Hepatocyte (in vitro differentiated cells): Measurements from ENCODE around the gene ZFYVE28. TPM values are rescaled to one million over a fixed set of nuclear protein-coding genes. Genes with fewer than 3 reads are reported as not detected.

Experiments
- DNase-seq: peaks from one replicate; pipeline ENCODE4 v3.0.0-alpha.2; 2016; ENCODE audit warnings: low spot score
- H2AFZ ChIP-seq: fragments of 200-600 bp; sonication (generic); 2 replicates; pipeline ENCODE4 v1.6.0; 2016; ENCODE audit warnings: antibody characterized with exemption, mild to moderate bottlenecking
- H3K27ac ChIP-seq: fragments of 200-600 bp; sonication (generic); 2 replicates; pipeline ENCODE4 v1.5.1; 2016; ENCODE audit warnings: mild to moderate bottlenecking
- H3K27me3 ChIP-seq: fragments of 200-600 bp; sonication (generic); 2 replicates; pipeline ENCODE4 v1.6.1; 2016
- H3K36me3 ChIP-seq: fragments of 200-600 bp; sonication (generic); replicated peaks from 2 replicates; pipeline ENCODE4 v1.5.1; 2016; ENCODE audit warnings: low read depth; ENCODE audit not compliant: insufficient read depth
- H3K4me1 ChIP-seq: fragments of 200-600 bp; sonication (generic); 2 replicates; pipeline ENCODE4 v1.5.1; 2016; ENCODE audit warnings: mild to moderate bottlenecking, moderate library complexity; ENCODE audit not compliant: insufficient read depth
- H3K4me2 ChIP-seq: fragments of 200-600 bp; sonication (generic); 2 replicates; pipeline ENCODE4 v1.6.0; 2016
- H3K4me3 ChIP-seq: fragments of 200-600 bp; sonication (generic); 2 replicates; pipeline ENCODE4 v1.5.1; 2016; ENCODE audit warnings: mild to moderate bottlenecking
- H3K79me2 ChIP-seq: fragments of 200-600 bp; sonication (generic); 2 replicates; pipeline ENCODE4 v1.6.0; 2017; ENCODE audit warnings: mild to moderate bottlenecking
- H3K9me2 ChIP-seq: fragments of 200-600 bp; sonication (generic); replicated peaks from 2 replicates; pipeline ENCODE4 v1.6.0; 2017; ENCODE audit warnings: mild to moderate bottlenecking; ENCODE audit not compliant: insufficient read depth
- H3K9me3 ChIP-seq: fragments of 200-600 bp; sonication (generic); 2 replicates; pipeline ENCODE4 v1.5.1; 2016; ENCODE audit warnings: low read depth, mild to moderate bottlenecking
- H4K20me1 ChIP-seq: fragments of 200-600 bp; sonication (generic); 2 replicates; pipeline ENCODE4 v1.6.0; 2016; ENCODE audit warnings: mild to moderate bottlenecking; ENCODE audit not compliant: insufficient read depth, poor library complexity, severe bottlenecking
- EZH2 ChIP-seq: fragments of 200-600 bp; sonication (generic); IDR thresholded peaks from 2 replicates; pipeline ENCODE4 v1.6.1; 2016; ENCODE audit warnings: antibody characterized with exemption, mild to moderate bottlenecking, borderline replicate concordance
- EZH2phosphoT487 ChIP-seq: fragments of 200-600 bp; sonication (generic); IDR thresholded peaks from one replicate; pipeline ENCODE4 v1.6.1; 2018; ENCODE audit warnings: antibody characterized with exemption, mild to moderate bottlenecking, low read depth, moderate library complexity; ENCODE audit not compliant: unreplicated experiment, severe bottlenecking
- WGBS: methylation state at CpG from one replicate; pipeline ENCODE4 v1.1.6; 2016; ENCODE audit warnings: low lambda C conversion rate; ENCODE audit errors: missing lambda C conversion rate; 5-methylcytosine and 5-hydroxymethylcytosine counted together
- polyA plus RNA-seq: library from polyadenylated mRNA; unstranded; fragments of >200 nt; fragmentation: Nextera tagmentation; extraction: Ambion mirVana; gene quantifications from 2 replicates; pipeline ENCODE4 v1.2.1, GENCODE V29; 2016
- total RNA-seq: library from RNA; depleted of rRNA; stranded (reverse); fragments of >200 nt; gene quantifications from 2 replicates; pipeline ENCODE4 v1.2.3, GENCODE V29; 2014
- TF ChIP-seq, protein P1 (sequence below): fragments of 200-600 bp; sonication (generic); IDR thresholded peaks from 2 replicates; pipeline ENCODE4 v1.5.1; 2016; ENCODE audit warnings: antibody characterized with exemption, mild to moderate bottlenecking; ENCODE audit not compliant: poor library complexity

The ZFYVE28 gene
- total and polyA plus RNA-seq, 2 experiments from 2014 or later, result 2.2 to 3.4 TPM

GRCh38 chr4:2295900-2296442, 122.5 kb downstream of the ZFYVE28 start:
- no peaks in the 10 kb centered on the region for H3K27me3 ChIP-seq
- no peak for DNase-seq
- H3K9me3 ChIP-seq, result no peaks in the 10 kb centered on the region
- H2AFZ ChIP-seq, result no peak overlapping the region
- TF ChIP-seq EZH2phosphoT487, result no peak
- no peak for TF ChIP-seq EZH2
- TF ChIP-seq, protein P1, sequence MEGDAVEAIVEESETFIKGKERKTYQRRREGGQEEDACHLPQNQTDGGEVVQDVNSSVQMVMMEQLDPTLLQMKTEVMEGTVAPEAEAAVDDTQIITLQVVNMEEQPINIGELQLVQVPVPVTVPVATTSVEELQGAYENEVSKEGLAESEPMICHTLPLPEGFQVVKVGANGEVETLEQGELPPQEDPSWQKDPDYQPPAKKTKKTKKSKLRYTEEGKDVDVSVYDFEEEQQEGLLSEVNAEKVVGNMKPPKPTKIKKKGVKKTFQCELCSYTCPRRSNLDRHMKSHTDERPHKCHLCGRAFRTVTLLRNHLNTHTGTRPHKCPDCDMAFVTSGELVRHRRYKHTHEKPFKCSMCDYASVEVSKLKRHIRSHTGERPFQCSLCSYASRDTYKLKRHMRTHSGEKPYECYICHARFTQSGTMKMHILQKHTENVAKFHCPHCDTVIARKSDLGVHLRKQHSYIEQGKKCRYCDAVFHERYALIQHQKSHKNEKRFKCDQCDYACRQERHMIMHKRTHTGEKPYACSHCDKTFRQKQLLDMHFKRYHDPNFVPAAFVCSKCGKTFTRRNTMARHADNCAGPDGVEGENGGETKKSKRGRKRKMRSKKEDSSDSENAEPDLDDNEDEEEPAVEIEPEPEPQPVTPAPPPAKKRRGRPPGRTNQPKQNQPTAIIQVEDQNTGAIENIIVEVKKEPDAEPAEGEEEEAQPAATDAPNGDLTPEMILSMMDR, result no peak
- H3K4me1 ChIP-seq, result no peaks in the 10 kb centered on the region
- H3K79me2 ChIP-seq, result no peaks in the 10 kb centered on the region
- H3K27ac ChIP-seq, result no peak overlapping the region
- H3K9me2 ChIP-seq, result no peaks in the 10 kb centered on the region
- no peak overlapping the region for H3K4me2 ChIP-seq
- H3K36me3 ChIP-seq, result no peaks in the 10 kb centered on the region
- H3K4me3 ChIP-seq, result no peak overlapping the region
- no peaks in the 10 kb centered on the region for H4K20me1 ChIP-seq
- 93% methylated on average over 14 of the region's 14 CpGs for WGBS

- Histone ChIP-seq H3K36me3 (no peaks in the 10 kb centered on the region), H3K9me2 (no peaks in the 10 kb centered on the region), H2AFZ (no peak overlapping the region), H4K20me1 (no peaks in the 10 kb centered on the region), H3K79me2 (no peaks in the 10 kb centered on the region), H3K9me3 (no peaks in the 10 kb centered on the region), H3K4me3 (no peak overlapping the region), H3K4me1 (no peaks in the 10 kb centered on the region), H3K27ac (no peak overlapping the region), H3K4me2 (no peak overlapping the region), H3K27me3 (no peaks in the 10 kb centered on the region)
- 91% methylated on average over 9 of the region's 9 CpGs for WGBS
- DNase-seq, result no peak
- TF ChIP-seq, protein P1, result no peak
These were observed 122.9 kb downstream of the ZFYVE28 start for GRCh38 chr4:2295500-2295899.

GRCh38 chr4:2292646-2293108, 125.8 kb downstream of the ZFYVE28 start:
- Histone ChIP-seq H3K4me2 (peak overlapping the region; percentile 10), H4K20me1 (no peaks in the 10 kb centered on the region), H2AFZ (no peak overlapping the region), H3K27me3 (no peaks in the 10 kb centered on the region), H3K36me3 (no peaks in the 10 kb centered on the region), H3K79me2 (no peaks in the 10 kb centered on the region), H3K9me3 (no peaks in the 10 kb centered on the region), H3K9me2 (no peaks in the 10 kb centered on the region), H3K4me3 (no peak overlapping the region), H3K27ac (peak overlapping the region; percentile 13), H3K4me1 (peaks cover 2% of the 10 kb centered on the region)
- 48% methylated on average over 6 of the region's 6 CpGs for WGBS
- TF ChIP-seq EZH2, result no peak
- no peak for TF ChIP-seq EZH2phosphoT487
- peak; percentile 3 for DNase-seq

DNA sequence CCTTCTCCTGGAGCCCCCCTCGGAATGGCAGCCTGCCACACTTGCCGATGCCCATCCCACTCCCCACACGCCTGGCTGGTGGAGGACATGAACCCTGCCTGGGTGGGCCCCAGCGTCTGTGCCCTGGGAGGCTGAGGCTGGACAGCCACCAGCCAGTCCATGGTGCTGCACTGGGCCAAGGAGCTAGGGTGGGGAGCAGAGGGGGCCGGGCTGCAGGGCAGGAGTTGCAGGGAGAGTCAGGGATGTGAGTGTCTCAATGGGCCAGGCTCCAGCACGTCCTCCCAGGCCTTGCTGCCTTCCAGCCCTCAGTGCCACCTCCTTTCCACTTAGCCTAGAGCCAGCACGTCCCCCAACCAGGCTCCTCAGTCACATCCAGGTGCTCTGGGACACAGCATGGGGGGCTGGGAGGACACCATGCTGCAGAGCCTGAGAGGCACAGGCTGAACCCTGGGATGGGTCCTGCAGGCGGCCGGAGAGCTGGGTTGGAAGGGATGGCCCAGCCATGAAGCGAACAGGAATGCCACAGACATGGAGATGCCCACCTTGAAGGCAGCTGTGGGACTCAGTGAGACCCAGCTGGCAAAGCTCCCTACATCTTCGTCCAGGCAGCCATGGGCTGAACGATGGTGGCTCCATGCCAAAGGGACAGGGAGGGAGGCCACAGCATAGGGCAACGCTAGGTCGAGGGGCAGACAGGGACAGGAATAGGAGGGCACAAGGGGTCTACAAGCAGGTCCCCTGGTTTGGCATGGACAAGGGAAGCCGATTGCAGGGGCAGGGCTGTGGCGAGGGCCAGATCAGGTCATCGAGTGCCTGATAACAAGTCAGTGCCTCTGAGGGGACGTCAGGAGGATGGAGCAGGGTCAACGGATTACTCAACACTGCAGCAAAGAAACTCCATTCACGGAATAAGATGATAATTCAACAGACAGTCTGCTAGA, 126.5 kb downstream of the ZFYVE28 start:
- peaks cover 7% of the 10 kb centered on the region for H3K4me1 ChIP-seq
- no peaks in the 10 kb centered on the region for H3K79me2 ChIP-seq
- no peak overlapping the region for H3K4me3 ChIP-seq
- 84% methylated on average over 20 of the region's 20 CpGs for WGBS
- no peak overlapping the region for H2AFZ ChIP-seq
- peak; percentile 4 for DNase-seq
- no peaks in the 10 kb centered on the region for H3K9me3 ChIP-seq
- no peaks in the 10 kb centered on the region for H3K27me3 ChIP-seq
- no peaks in the 10 kb centered on the region for H4K20me1 ChIP-seq
- no peaks in the 10 kb centered on the region for H3K9me2 ChIP-seq
- peak overlapping the region; percentile 13 for H3K27ac ChIP-seq
- H3K4me2 ChIP-seq, result peak overlapping the region; percentile 10
- TF ChIP-seq EZH2 (no peak), EZH2phosphoT487 (no peak)
- TF ChIP-seq, protein P1, result no peak
- H3K36me3 ChIP-seq, result no peaks in the 10 kb centered on the region
